GM19468 (cell line): ENCODE data around the gene ITGAX.
A peak's percentile ranks its signal among the peaks of the same experiment; 100 is the strongest.

Experiments used
- ATAC-seq: cut with Tn5 transposase; IDR thresholded peaks from one replicate; pipeline ENCODE4 v1.9.1; 2021; ENCODE audit warnings: mild to moderate bottlenecking, moderate library complexity, moderate number of reproducible peaks; ENCODE audit not compliant: unreplicated experiment; ENCODE audit errors: extremely low read depth

The ITGAX gene

GRCh38 chr16:31347445-31347844, 7.5 kb upstream of the ITGAX start:
- no peak for ATAC-seq

DNA sequence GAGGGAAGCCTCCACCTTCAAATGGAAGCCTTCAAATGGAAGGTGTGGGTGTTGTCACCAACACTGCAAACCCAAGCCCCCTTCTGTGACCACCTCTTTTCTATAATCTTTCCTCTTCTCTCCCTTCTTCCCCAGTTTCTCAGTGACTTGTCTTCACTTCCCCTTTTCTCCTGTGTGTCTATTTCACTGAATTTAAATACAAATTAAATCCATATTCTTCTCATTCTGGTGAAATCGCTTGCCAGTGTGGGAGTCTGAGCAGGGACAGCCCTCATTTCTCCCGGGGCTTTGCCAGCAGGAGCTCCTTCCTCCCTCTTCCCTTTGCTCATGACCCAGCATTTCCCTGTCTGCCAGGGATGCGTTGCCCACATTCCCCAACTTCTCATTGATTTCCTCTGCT, 6.4 kb upstream of the ITGAX start:
- ATAC-seq = no peak

GRCh38 chr16:31350275-31351005, 4.5 kb upstream of the ITGAX start:
- no peak for ATAC-seq

- no peak for ATAC-seq
These were observed 3.6 kb upstream of the ITGAX start for GRCh38 chr16:31351246-31351941.

DNA sequence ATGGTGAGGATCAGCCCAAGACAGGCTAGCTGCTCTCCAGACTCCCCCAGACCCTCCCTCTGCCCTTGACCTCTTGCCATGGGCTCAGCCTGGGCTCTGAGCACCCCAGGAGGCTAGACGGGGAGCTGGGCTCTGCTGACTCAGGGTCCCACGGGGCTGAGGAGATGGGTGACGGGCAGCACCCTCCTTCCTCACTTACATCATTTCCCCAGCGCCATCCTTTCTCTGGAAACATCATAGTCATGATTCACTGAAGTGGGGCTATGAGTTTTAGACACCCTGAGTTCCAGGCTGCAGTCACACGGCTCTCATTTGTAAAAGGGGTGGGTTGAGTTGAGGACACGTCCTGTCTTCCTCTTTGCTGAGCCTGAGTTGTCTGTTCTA, 3.0 kb upstream of the ITGAX start:
- ATAC-seq = no peak

- ATAC-seq = no peak
These were observed 2.4 kb upstream of the ITGAX start for GRCh38 chr16:31352376-31353115.

DNA sequence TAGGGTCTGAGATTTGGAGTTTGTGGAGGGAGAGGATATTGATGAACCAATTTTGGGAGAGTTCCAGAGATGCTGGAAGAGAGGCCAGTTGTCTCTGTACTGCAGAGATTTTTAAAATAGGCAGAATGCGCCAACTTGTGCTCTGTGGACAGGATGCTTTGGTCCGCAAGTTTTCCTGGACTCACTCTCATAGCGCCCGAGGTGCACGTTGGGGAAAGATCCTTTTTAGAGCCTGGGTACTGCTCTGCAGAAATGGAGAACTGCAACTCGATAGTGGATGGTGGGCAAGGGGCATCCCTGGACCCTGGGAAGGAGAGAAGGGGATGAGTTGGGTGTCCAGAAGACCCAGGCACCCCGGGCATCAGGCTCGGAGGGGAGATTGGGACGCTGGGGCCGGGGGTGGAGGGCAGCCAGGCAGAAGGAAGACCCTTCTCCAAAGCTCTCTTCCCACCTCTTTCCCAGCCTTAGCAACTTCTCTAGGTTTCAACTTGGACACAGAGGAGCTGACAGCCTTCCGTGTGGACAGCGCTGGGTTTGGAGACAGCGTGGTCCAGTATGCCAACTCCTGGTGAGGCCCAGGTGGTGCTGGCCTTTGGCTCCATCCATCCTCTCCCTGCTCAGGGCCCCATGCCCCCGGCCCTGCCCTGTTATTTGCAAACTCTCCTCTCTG, 590 bp downstream of the ITGAX start:
- no peak for ATAC-seq

DNA sequence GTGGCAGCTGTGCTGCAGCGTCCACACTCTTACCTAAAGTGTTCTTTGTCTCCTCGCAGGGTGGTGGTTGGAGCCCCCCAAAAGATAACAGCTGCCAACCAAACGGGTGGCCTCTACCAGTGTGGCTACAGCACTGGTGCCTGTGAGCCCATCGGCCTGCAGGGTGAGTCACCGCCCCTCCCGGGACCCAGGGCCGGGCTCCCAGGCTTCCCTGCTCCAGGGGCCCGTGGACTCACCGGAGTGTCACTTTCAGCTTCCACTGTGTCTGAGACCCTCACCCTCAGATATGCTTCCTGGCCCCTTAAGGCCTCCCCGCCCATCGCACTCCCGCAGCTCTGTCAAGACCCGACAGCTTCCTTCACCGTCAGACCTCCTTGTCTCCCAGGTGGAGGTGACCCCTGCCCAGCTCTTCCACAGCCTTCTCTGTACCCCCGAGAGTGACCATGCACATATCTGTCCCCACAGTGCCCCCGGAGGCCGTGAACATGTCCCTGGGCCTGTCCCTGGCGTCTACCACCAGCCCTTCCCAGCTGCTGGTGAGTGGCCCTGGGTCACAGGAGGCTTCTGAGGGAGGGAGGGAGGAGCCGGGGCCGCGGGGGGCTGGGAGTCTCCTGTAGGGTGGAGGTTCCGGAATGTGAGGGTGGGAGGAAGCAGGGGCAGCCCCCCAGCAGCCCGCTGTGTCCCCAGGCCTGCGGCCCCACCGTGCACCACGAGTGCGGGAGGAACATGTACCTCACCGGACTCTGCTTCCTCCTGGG, 1.8 kb downstream of the ITGAX start:
- no peak for ATAC-seq

GRCh38 chr16:31357324-31358109, 2.5 kb downstream of the ITGAX start:
- ATAC-seq = no peak

DNA sequence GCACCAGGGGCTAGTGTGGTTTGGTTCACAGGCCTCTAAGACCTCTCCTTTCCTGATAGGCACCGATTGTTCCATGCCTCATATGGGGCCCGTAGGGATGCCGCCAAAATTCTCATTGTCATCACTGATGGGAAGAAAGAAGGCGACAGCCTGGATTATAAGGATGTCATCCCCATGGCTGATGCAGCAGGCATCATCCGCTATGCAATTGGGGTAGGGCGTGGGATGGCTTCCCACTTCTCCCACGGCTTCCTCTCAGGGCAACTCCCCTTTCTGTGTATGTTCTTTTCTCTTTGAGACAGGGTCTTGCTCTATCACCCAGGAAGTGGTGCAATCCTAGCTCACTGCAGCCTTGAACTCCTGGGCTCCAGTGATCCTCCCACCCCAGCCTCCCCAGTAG, 5.3 kb downstream of the ITGAX start:
- no peak for ATAC-seq

GRCh38 chr16:31361201-31362110, 6.5 kb downstream of the ITGAX start:
- no peak for ATAC-seq

- ATAC-seq = no peak
These were observed 7.8 kb downstream of the ITGAX start for GRCh38 chr16:31362476-31363405.

DNA sequence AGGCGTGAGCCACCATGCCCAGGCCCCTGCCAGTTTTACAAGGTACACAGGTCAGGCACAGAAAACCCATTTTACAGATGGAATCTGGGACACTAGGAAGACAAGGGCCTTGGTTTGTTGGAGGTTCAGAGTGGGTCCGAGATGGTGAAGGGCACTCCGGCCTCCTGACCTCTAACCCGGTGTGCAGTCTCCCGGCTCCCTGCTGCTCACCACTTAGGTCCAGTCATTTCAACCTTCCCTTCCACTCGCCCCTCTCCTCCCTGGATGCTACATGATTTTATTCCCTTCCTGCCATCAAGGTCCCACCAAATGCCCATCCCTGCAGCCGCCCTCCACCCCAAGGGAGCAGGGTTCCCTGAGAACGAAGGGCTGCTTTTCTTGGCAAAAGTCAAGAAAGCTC, 8.7 kb downstream of the ITGAX start:
- ATAC-seq = no peak

- ATAC-seq = no peak
These were observed 9.4 kb downstream of the ITGAX start for GRCh38 chr16:31364421-31364820.

DNA sequence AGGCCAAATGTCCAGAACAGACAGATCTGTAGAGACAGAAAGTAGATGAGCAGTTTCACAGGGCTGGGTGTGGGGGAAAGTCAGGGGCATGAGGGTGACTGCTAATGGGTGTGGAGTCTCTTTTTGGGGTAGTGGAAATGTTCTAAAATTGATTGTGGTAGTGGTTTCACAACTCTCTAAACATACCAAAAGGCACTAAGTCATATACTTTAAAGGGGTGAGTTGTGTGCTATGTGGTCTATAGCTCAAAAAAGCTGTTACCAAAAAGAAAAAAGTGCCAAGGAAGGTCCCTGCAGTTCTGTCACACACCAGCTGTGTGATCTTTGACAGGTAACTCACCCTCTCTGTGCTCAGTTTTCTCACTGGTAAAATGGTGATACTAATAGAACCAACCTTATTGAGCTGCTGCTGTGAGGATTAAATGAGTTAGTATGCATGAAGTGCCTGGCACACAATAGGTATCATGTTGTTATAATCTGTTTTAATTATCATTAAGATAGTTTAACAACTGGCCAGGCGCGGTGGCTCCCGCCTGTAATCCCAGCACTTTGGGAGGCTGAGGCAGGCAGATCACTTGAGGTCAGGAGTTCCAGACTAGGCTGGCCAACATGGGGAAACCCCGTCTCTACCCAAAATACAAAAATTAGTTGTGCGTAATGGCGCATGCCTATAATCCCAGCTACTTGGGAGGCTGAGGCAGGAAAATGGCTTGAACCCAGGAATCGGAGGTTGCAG, 10.3 kb downstream of the ITGAX start:
- peak; percentile 64 for ATAC-seq

GRCh38 chr16:31367853-31368252, 12.9 kb downstream of the ITGAX start:
- no peak for ATAC-seq

GRCh38 chr16:31371008-31371407, 16.0 kb downstream of the ITGAX start:
- ATAC-seq = no peak
